ENCODE measurements around the gene SDF2L1.

Gene SDF2L1

GRCh38 chr22:21622011-21622918, 19.8 kb upstream of the SDF2L1 start:
- DNase-seq (ENCODE audit: low read depth in 2 of 2), result no peak

- no peak for DNase-seq (ENCODE audit: low read depth in 2 of 2)
Observed at GRCh38 chr22:21622919-21623647, 19.0 kb upstream of the SDF2L1 start.

- no peak for DNase-seq (ENCODE audit: low read depth in 2 of 2)
Observed at GRCh38 chr22:21623648-21623970, 18.5 kb upstream of the SDF2L1 start.

- DNase-seq (ENCODE audit: low read depth in 2 of 2), result no peak
Observed at GRCh38 chr22:21624120-21624879, 17.8 kb upstream of the SDF2L1 start.

GRCh38 chr22:21624880-21625791, 17.0 kb upstream of the SDF2L1 start:
- DNase-seq (ENCODE audit: low read depth in 2 of 2), result no peak

GRCh38 chr22:21626073-21626734, 15.9 kb upstream of the SDF2L1 start:
- DNase-seq (ENCODE audit: low read depth in 2 of 2), result no peak

GRCh38 chr22:21626735-21627469, 15.2 kb upstream of the SDF2L1 start:
- DNase-seq (ENCODE audit: low read depth in 2 of 2), result no peak

GRCh38 chr22:21628386-21629254, 13.5 kb upstream of the SDF2L1 start:
- no peak for DNase-seq (ENCODE audit: low read depth in 2 of 2)

GRCh38 chr22:21629255-21630149, 12.6 kb upstream of the SDF2L1 start, which contains the start of gene YDJC:
Gene YDJC, minus strand, starts transcription at chr22:21630022. Its CDS starts 8 bp downstream, at chr22:21630014.
- DNase-seq (ENCODE audit: low read depth in 2 of 2), result peak; percentile 91 to 95

GRCh38 chr22:21631025-21631424, 11.1 kb upstream of the SDF2L1 start:
- DNase-seq (ENCODE audit: low read depth in 2 of 2), result no peak

GRCh38 chr22:21632237-21632895, 9.7 kb upstream of the SDF2L1 start, which contains the start of gene CCDC116:
Gene CCDC116, plus strand, starts transcription at chr22:21632760. Its CDS starts 422 bp downstream, at chr22:21633182.
- no peak for DNase-seq (ENCODE audit: low read depth in 2 of 2)

- DNase-seq (ENCODE audit: low read depth in 2 of 2), result no peak
Observed at GRCh38 chr22:21632931-21633330, 9.2 kb upstream of the SDF2L1 start.

GRCh38 chr22:21633481-21633880, 8.6 kb upstream of the SDF2L1 start:
- DNase-seq (ENCODE audit: low read depth in 2 of 2), result no peak

- no peak for DNase-seq (ENCODE audit: low read depth in 2 of 2)
Observed at GRCh38 chr22:21634081-21634480, 8.0 kb upstream of the SDF2L1 start.

GRCh38 chr22:21634844-21635243, 7.3 kb upstream of the SDF2L1 start:
- DNase-seq (ENCODE audit: low read depth in 2 of 2), result no peak

GRCh38 chr22:21635771-21636510, 6.2 kb upstream of the SDF2L1 start:
- no peak for DNase-seq (ENCODE audit: low read depth in 2 of 2)
